Erythroblast (primary cell): ENCODE results near the gene PER1.

Experiments
- DNase-seq, 2 experiments: peaks; one replicate each; lab custom pipeline; 2025; lab: John Stamatoyannopoulos, UW
- GATA1 ChIP-seq: IDR thresholded peaks from 2 replicates; pipeline ENCODE4 v1.6.1; 2011; ENCODE audit warnings: low read depth, mild to moderate bottlenecking, control low read depth, low read length, moderate library complexity
- POLR2A ChIP-seq: IDR thresholded peaks from 2 replicates; pipeline ENCODE4 v1.6.1; 2011; ENCODE audit warnings: mild to moderate bottlenecking, low read length

The PER1 gene

GRCh38 chr17:8143581-8144400, 8.4 kb downstream of the PER1 start:
- no peak for DNase-seq
- peak; percentile 52 for TF ChIP-seq POLR2A
- no peak for TF ChIP-seq GATA1

DNA sequence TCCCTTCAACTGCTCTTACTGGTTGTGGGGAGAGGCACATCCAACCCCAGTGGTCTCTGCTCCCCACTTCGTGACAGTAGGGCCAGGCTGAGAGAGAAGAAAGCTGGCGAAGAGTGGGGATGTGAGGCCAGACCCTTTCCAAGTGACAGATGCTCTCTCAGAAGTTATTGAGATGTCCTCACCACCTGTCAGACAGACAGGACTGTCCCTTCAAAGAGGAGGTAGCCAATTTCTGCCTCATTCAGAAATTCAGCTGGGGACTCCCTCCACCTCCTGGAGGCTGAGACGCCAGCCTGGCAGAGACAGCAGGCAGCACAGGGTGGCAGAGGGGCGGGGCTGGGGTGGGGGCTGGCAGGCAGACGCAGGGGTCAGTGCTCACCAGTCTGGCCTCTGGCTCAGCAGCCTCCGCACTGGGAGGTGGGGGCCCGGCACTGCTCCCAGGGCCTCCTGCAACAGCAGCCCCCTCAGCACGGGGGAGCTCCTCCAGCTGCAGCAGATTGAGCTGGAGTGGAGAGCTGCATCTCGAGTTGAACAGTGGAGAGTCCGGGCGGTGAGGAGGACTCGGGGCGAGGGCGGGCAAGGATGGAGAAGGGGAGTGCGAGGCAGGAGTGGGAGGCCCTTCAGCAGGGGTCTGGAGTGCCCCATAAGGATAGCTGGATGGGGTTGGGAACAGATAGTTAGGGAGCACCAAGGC, 9.2 kb downstream of the PER1 start:
- TF ChIP-seq GATA1 = no peak
- TF ChIP-seq POLR2A = peak; percentile 42

DNA sequence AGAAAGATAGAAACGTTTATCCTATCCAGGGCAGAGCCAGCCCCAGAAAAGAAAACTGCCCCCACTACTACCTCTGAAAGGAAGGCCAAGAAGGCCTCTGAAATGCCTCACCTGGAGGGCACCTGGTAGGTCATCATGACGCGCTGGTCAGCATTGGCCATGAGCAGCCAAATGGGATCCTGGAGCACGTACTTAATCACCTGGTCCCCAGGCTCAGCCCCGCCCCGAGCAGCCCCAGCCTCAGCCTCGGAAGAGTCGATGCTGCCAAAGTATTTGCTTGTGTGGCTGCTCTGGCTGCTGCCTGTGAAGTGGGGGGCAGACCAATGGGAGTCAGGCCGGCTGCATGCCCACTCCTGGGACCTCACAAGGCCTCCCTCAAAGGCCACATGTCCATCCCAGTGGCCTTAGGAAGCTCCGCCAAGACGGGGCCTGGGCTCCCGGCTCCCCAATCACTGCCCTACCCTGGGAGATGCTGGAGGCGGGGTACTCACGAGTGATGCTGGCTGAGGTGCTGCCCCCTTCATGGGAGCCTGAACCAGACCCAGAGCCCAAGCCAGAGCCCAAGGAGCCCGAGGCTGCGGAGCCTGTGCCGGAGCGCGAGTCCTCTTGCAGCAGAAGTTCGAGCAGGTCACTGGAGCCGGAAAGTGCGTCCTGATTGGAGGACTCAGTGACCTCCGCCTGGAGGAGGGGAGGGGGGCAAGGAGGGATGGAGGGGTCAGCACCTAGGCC, 9.9 kb downstream of the PER1 start:
- no peak for DNase-seq
- TF ChIP-seq GATA1 (no peak), POLR2A (peak; percentile 20)

More for the DNA sequence above, 9.2 kb downstream of the PER1 start:
- no peak for DNase-seq

DNA sequence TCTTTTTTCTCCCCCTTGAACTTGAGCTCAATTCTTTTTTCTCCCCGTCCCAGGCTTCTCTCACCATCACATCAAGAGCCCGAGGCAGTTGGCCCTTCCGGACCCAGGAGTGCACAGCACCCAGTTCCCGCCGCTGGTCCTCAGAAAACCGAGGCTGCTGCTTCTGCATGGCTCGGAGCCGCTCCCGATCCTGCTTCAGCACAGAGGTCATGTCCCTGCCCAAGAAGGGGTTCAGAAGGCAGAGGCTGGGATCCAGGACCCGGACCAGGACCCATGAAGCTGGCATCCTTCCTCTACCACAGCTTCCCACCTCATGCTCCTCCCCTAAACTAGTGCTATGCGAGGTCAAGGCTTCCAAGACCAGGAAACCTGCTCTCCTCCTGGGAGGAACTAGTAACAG, 10.5 kb downstream of the PER1 start:
- no peak for DNase-seq
- no peak for TF ChIP-seq POLR2A
- TF ChIP-seq GATA1 = no peak

- TF ChIP-seq GATA1 (no peak), POLR2A (peak; percentile 15)
- no peak for DNase-seq
These were observed 11.2 kb downstream of the PER1 start for GRCh38 chr17:8141045-8141444.

DNA sequence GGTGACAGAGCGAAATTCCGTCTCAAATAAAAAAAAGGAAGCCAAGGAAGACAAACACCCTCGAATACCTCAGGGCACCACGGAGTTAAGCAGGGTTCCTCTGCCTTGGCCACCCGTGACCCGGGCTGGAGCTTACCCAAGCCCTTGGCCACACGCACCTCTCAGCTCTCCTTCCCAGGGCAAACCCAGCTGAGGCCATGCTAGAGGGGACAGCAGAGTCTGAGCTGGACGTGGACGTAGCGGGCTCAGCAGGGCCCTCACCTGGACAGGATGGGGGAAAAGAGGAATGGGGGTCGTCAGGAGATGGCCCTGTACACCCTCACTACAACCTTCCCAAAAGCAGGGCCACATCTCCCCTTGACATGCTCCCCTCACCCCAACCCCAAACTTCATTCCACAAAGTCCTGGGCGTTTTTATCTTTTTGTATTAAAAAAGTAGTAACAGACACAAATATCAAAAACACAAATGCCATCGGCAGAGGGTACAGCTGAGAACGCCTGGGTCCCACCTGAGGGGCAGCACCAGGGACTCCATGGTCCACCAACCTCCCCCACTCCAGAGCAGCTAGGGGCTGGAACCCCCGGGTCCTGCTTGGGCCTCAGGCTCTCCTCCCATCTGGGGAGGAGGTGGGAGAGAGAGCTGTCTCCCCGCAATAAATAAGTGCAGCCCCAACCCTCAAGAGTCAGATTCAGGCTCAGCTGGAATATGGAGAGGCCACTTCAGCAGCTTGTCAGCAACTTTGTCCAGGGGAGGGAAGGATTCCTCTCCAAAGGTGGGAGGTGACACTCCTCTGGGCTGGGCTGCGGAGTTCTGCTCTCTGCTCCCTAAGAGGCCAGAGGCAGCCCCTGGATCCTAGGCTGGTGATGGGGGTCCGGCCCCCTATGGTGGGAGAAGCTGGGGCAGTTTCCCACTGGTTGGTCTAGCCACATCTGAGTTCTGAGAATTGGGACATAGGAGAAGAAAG, 11.9 kb downstream of the PER1 start:
- no peak for DNase-seq
- TF ChIP-seq GATA1 (no peak), POLR2A (peak; percentile 10)

DNA sequence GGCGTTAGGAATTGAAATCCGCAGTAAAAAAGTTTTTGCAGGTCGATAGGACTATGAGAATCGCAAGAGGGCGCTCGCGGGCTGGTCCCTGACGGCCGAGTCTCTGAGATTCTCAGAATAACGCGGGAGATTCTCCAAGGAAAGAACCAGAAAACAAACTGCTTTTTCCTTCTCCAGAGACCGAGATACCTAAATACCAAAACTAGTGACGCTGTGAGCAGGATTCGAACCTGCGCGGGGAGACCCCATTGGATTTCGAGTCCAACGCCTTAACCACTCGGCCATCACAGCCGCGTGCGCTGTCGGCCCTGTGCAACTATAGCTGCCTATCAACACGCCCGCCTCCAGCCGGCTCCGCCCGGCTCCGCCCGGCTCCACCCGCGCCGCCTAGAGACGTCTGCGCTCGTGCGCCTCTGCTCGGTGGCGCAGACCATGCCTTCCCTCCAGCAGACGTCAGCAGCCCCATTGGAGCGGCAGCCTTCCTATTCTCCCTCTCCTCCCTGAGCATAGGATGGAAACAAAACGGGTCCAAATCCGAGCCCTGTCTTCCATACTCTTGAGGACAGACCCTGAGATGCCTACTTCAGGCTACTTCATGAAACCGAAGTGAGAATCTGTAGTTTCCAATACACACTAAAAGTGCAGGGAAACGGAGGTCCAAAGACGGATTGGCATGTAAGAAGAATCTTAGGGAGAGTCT, 13.4 kb downstream of the PER1 start:
- peak; percentile 98 to 99 for DNase-seq
- peak; percentile 81 for TF ChIP-seq POLR2A
- no peak for TF ChIP-seq GATA1

DNA sequence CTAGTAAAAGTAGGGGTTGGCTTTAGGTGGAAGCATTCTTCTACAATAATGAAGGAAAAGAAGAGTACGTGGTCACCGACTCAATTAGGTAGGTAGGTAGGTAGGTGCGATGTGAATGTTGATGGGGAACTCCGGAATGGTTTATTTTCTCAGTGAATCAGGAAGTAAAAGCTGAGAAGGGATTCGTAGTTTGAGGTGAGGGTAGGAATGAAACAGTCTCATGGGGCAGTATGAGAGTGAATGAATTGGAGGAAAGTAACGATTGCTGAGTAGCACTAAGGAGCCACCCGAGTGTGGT, 13.9 kb downstream of the PER1 start:
- TF ChIP-seq POLR2A = no peak
- no peak for TF ChIP-seq GATA1

GRCh38 chr17:8137645-8138373, 14.4 kb downstream of the PER1 start:
- DNase-seq = no peak
- TF ChIP-seq POLR2A (no peak), GATA1 (no peak)

More for the DNA sequence above, 13.9 kb downstream of the PER1 start:
- no peak for DNase-seq

GRCh38 chr17:8133941-8134340, 18.3 kb downstream of the PER1 start:
- TF ChIP-seq GATA1 (no peak), POLR2A (no peak)
- DNase-seq = no peak

GRCh38 chr17:8133399-8133798, 18.8 kb downstream of the PER1 start:
- DNase-seq = no peak
- no peak for TF ChIP-seq GATA1
- TF ChIP-seq POLR2A = no peak
